Colonic mucosa (tissue), 4 donors: ENCODE results near the gene SPATA2. TPM values are rescaled to one million over a fixed set of nuclear protein-coding genes. Genes with fewer than 3 reads are reported as not detected.

Experiments used
- DNase-seq: peaks from one replicate; pipeline ENCODE4 v3.0.0-alpha.2; 2020
- H3K27ac ChIP-seq: fragments of 200-600 bp; one replicate; pipeline ENCODE4 v1.8.0; 2021
- H3K27me3 ChIP-seq: fragments of 200-600 bp; one replicate; pipeline ENCODE4 v1.8.0; 2021
- H3K36me3 ChIP-seq: fragments of 200-600 bp; one replicate; pipeline ENCODE4 v1.8.0; 2021
- H3K4me1 ChIP-seq: fragments of 200-600 bp; one replicate; pipeline ENCODE4 v1.8.0; 2021; ENCODE audit warnings: mild to moderate bottlenecking
- H3K4me3 ChIP-seq: fragments of 200-600 bp; one replicate; pipeline ENCODE4 v1.8.0; 2021
- H3K9ac ChIP-seq, 2 donors: one replicate each; pipeline ENCODE4 v1.7.0; 2013; ENCODE audit warnings: control low read depth in 2 of 2, low read depth in 2 of 2, low read length in 2 of 2
- H3K9me3 ChIP-seq: fragments of 200-600 bp; one replicate; pipeline ENCODE4 v1.8.0; 2021
- CTCF ChIP-seq: fragments of 200-600 bp; IDR thresholded peaks from one replicate; pipeline ENCODE4 v1.8.0; 2022; ENCODE audit warnings: antibody characterized with exemption, mild to moderate bottlenecking
- intact Hi-C: fragments of 100-400 bp; cut with DNase I; formaldehyde crosslinking; loops from one replicate; pipeline ENCODE4 v1.14.1; 2022
- total RNA-seq, 2 donors: library from RNA; stranded (reverse); fragmentation: NEBNext Ultra II Directional in 1 of 2; extraction: Animal tissue kit (Norgen Biotek cat#: 25700) in 1 of 2; gene quantifications; one replicate each; pipeline ENCODE4 v1.2.1, GENCODE V29; 2021
- donor health status: healthy.
- donor health status: DM: no; HTN: no; CAD: no.
- donor health status: DM: no; HTN: no; CAD: no.

SPATA2 gene
- total RNA-seq, 2 donors from 2014 or later = 17.4 to 18.1 TPM

- no peak for TF ChIP-seq CTCF
- no peaks in the 10 kb centered on the region for H3K9me3 ChIP-seq
Measured at GRCh38 chr20:49868964-49869363, 46.4 kb downstream of the SPATA2 start.

GRCh38 chr20:49868538-49868937, 46.8 kb downstream of the SPATA2 start:
- no peak overlapping the region for H3K27ac ChIP-seq
- H3K36me3 ChIP-seq = peaks cover 6% of the 10 kb centered on the region
- no peak for TF ChIP-seq CTCF
- no peak for DNase-seq
- H3K9ac ChIP-seq = no peak overlapping the region
- no peak overlapping the region for H3K4me3 ChIP-seq
- H3K9me3 ChIP-seq = no peaks in the 10 kb centered on the region
- H3K4me1 ChIP-seq = no peaks in the 10 kb centered on the region
- intact Hi-C loops = no loop called here
- no peaks in the 10 kb centered on the region for H3K27me3 ChIP-seq

More at GRCh38 chr20:49868964-49869363, 46.4 kb downstream of the SPATA2 start:
- H3K4me3 ChIP-seq = no peak overlapping the region
- H3K36me3 ChIP-seq = peaks cover 6% of the 10 kb centered on the region
- no peaks in the 10 kb centered on the region for H3K27me3 ChIP-seq
- H3K27ac ChIP-seq = no peak overlapping the region
- no peak overlapping the region for H3K9ac ChIP-seq
- no peaks in the 10 kb centered on the region for H3K4me1 ChIP-seq
- no peak for DNase-seq
- intact Hi-C loops = no loop called here

- Histone ChIP-seq H3K4me1 (no peaks in the 10 kb centered on the region), H3K9me3 (no peaks in the 10 kb centered on the region), H3K27ac (no peak overlapping the region), H3K36me3 (peaks cover 6% of the 10 kb centered on the region), H3K9ac (no peak overlapping the region), H3K27me3 (no peaks in the 10 kb centered on the region), H3K4me3 (no peak overlapping the region)
- no peak for TF ChIP-seq CTCF
- intact Hi-C loops = no loop called here
- DNase-seq = no peak
Measured at GRCh38 chr20:49867453-49868215, 47.7 kb downstream of the SPATA2 start.

- H3K4me3 ChIP-seq = no peak overlapping the region
- H3K9me3 ChIP-seq = no peaks in the 10 kb centered on the region
- H3K4me1 ChIP-seq = no peaks in the 10 kb centered on the region
- no peak overlapping the region for H3K9ac ChIP-seq
- no peak overlapping the region for H3K27ac ChIP-seq
- no peak for TF ChIP-seq CTCF
- DNase-seq = no peak
- H3K36me3 ChIP-seq = peaks cover 6% of the 10 kb centered on the region
- intact Hi-C loops = no loop called here
- no peaks in the 10 kb centered on the region for H3K27me3 ChIP-seq
Measured at GRCh38 chr20:49866051-49866450, 49.3 kb downstream of the SPATA2 start.

GRCh38 chr20:49865559-49865958, 49.8 kb downstream of the SPATA2 start:
- intact Hi-C loops = no loop called here
- no peak for DNase-seq
- no peaks in the 10 kb centered on the region for H3K4me1 ChIP-seq
- no peak for TF ChIP-seq CTCF
- no peaks in the 10 kb centered on the region for H3K27me3 ChIP-seq
- no peak overlapping the region for H3K9ac ChIP-seq
- no peak overlapping the region for H3K4me3 ChIP-seq
- H3K9me3 ChIP-seq = no peaks in the 10 kb centered on the region
- no peak overlapping the region for H3K27ac ChIP-seq
- peaks cover 6% of the 10 kb centered on the region for H3K36me3 ChIP-seq
